Measurements from ENCODE around the gene RASGRF2. TPM values are rescaled to one million over a fixed set of nuclear protein-coding genes. Genes with fewer than 3 reads are reported as not detected.

Gene RASGRF2
- total and polyA plus RNA-seq, 9 donors: 0.40 to 0.95 (median 0.61) TPM

DNA sequence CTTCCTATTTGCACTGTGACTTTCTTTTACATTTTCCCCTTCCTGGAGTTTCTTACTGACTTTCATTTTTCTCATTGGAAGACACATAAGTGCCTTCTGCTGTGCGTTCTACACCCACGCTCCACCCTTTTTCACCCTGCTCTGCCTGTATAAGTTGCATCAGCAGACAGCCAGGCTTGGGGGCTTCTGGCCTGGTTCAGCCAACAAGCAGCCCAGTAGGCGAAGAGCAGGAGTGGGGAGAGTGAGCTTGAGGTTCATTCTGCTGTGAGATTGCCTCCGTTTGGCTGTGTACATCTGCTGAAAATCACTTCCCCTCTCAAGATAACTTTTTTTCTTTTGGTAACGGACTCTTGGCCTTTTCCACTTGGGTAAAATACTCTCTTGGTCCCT, 38.4 kb downstream of the RASGRF2 start:
- Histone ChIP-seq H3K36me3 (ENCODE audit: control insufficient read depth, insufficient read depth, low read length) (no peaks in the 10 kb centered on the region), H3K4me3 (ENCODE audit: low read length) (no peak overlapping the region), H3K27ac (ENCODE audit: low read length) (no peak overlapping the region), H3K27me3 (ENCODE audit: control insufficient read depth, insufficient read depth, low read length) (no peaks in the 10 kb centered on the region), H3K4me1 (ENCODE audit: control insufficient read depth, insufficient read depth, low read length) (no peaks in the 10 kb centered on the region), H3K9me3 (replicated peaks; ENCODE audit: control insufficient read depth, low read depth, low read length) (no peaks in the 10 kb centered on the region)
- 20% methylated on average over 2 of the region's 5 CpGs for WGBS (ENCODE audit: insufficient coverage)
- DNase-seq: no peak

- no peaks in the 10 kb centered on the region for H3K4me1 ChIP-seq (ENCODE audit: control insufficient read depth, insufficient read depth, low read length)
- no peaks in the 10 kb centered on the region for H3K9me3 ChIP-seq (replicated peaks; ENCODE audit: control insufficient read depth, low read depth, low read length)
- 72% methylated on average over 2 of the region's 4 CpGs for WGBS (ENCODE audit: insufficient coverage)
- no peaks in the 10 kb centered on the region for H3K36me3 ChIP-seq (ENCODE audit: control insufficient read depth, insufficient read depth, low read length)
- DNase-seq: no peak
- no peak overlapping the region for H3K4me3 ChIP-seq (ENCODE audit: low read length)
- no peaks in the 10 kb centered on the region for H3K27me3 ChIP-seq (ENCODE audit: control insufficient read depth, insufficient read depth, low read length)
- H3K27ac ChIP-seq (ENCODE audit: low read length): no peak overlapping the region
Observed at GRCh38 chr5:81003811-81004386, 43.7 kb downstream of the RASGRF2 start.

DNA sequence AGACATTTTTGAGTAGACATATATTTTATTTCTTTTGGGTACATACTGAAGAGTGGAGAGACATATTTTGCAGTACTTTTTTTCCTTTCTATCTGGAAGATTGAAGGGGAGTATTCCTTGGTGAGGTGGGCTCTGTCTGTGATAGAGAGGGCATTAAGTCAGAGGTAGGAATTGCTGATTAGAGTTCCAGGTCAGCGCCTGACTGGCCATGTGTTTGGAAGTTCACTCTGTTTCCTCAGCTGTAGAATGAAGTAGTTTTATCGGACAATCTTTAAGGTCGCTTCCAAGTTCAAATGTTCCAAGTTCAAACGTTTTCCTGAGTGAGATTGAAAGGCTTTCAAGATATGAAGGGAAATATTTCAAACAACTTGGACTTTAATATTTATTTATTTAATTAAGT, 45.5 kb downstream of the RASGRF2 start:
- no peak for DNase-seq
- Histone ChIP-seq H3K27me3 (ENCODE audit: control insufficient read depth, insufficient read depth, low read length) (no peaks in the 10 kb centered on the region), H3K4me3 (ENCODE audit: low read length) (no peak overlapping the region), H3K27ac (ENCODE audit: low read length) (no peak overlapping the region), H3K36me3 (ENCODE audit: control insufficient read depth, insufficient read depth, low read length) (no peaks in the 10 kb centered on the region), H3K4me1 (ENCODE audit: control insufficient read depth, insufficient read depth, low read length) (no peaks in the 10 kb centered on the region), H3K9me3 (replicated peaks; ENCODE audit: control insufficient read depth, low read depth, low read length) (no peaks in the 10 kb centered on the region)
- WGBS (ENCODE audit: insufficient coverage): 100% methylated on average over 1 of the region's 4 CpGs

DNA sequence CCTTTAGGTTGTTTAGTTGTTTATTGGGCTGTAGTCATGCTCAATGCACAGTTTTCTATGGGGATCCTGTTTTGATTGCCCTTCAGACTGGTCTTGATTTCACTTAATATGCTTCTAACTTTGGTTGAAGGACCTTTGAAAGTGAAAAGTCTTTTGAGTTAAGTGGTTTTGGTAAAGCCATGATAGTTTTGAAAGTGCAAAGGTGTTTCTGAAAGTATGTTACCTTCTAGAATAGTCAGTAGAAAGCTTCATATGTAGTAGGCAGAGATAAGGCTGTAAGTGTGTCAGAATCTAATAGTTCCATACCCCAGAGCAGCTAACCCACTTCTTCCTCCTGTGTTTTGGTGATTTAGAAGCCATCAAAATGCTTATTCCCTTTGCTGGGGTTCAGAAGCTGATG, 46.1 kb downstream of the RASGRF2 start:
- H3K4me3 ChIP-seq (ENCODE audit: low read length): no peak overlapping the region
- H3K27ac ChIP-seq (ENCODE audit: low read length): no peak overlapping the region
- H3K4me1 ChIP-seq (ENCODE audit: control insufficient read depth, insufficient read depth, low read length): no peaks in the 10 kb centered on the region
- H3K27me3 ChIP-seq (ENCODE audit: control insufficient read depth, insufficient read depth, low read length): no peaks in the 10 kb centered on the region
- no peaks in the 10 kb centered on the region for H3K9me3 ChIP-seq (replicated peaks; ENCODE audit: control insufficient read depth, low read depth, low read length)
- no peak for DNase-seq
- H3K36me3 ChIP-seq (ENCODE audit: control insufficient read depth, insufficient read depth, low read length): no peaks in the 10 kb centered on the region

GRCh38 chr5:81006947-81007636, 46.9 kb downstream of the RASGRF2 start:
- no peaks in the 10 kb centered on the region for H3K4me1 ChIP-seq (ENCODE audit: control insufficient read depth, insufficient read depth, low read length)
- no peak overlapping the region for H3K27ac ChIP-seq (ENCODE audit: low read length)
- H3K36me3 ChIP-seq (ENCODE audit: control insufficient read depth, insufficient read depth, low read length): no peaks in the 10 kb centered on the region
- H3K27me3 ChIP-seq (ENCODE audit: control insufficient read depth, insufficient read depth, low read length): no peaks in the 10 kb centered on the region
- no peaks in the 10 kb centered on the region for H3K9me3 ChIP-seq (replicated peaks; ENCODE audit: control insufficient read depth, low read depth, low read length)
- no peak overlapping the region for H3K4me3 ChIP-seq (ENCODE audit: low read length)
- WGBS (ENCODE audit: insufficient coverage): 14% methylated on average over 1 of the region's 8 CpGs
- no peak for DNase-seq

DNA sequence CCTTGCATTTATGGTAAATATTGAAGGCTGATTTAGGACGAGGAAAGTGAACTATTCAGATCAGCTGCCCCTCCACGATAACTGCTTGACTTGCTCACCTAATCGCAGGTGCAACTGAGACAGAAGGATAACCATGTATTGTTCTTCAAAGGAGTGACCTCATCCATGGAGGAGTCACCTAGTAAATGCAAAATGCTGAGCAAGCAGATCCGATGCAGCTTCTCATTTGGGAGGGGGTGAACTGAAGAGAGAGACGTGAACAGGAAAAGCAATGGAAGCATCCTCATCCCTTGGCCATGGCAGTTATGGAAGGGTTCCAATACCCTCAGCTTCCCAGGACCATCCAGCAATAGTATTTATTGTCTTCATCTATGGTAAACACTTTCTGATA, 47.5 kb downstream of the RASGRF2 start:
- Histone ChIP-seq H3K4me3 (ENCODE audit: low read length) (no peak overlapping the region), H3K27ac (ENCODE audit: low read length) (no peak overlapping the region), H3K27me3 (ENCODE audit: control insufficient read depth, insufficient read depth, low read length) (no peaks in the 10 kb centered on the region), H3K9me3 (replicated peaks; ENCODE audit: control insufficient read depth, low read depth, low read length) (no peaks in the 10 kb centered on the region), H3K4me1 (ENCODE audit: control insufficient read depth, insufficient read depth, low read length) (no peaks in the 10 kb centered on the region), H3K36me3 (ENCODE audit: control insufficient read depth, insufficient read depth, low read length) (no peaks in the 10 kb centered on the region)
- 93% methylated on average over 3 of the region's 5 CpGs for WGBS (ENCODE audit: insufficient coverage)
- no peak for DNase-seq

DNA sequence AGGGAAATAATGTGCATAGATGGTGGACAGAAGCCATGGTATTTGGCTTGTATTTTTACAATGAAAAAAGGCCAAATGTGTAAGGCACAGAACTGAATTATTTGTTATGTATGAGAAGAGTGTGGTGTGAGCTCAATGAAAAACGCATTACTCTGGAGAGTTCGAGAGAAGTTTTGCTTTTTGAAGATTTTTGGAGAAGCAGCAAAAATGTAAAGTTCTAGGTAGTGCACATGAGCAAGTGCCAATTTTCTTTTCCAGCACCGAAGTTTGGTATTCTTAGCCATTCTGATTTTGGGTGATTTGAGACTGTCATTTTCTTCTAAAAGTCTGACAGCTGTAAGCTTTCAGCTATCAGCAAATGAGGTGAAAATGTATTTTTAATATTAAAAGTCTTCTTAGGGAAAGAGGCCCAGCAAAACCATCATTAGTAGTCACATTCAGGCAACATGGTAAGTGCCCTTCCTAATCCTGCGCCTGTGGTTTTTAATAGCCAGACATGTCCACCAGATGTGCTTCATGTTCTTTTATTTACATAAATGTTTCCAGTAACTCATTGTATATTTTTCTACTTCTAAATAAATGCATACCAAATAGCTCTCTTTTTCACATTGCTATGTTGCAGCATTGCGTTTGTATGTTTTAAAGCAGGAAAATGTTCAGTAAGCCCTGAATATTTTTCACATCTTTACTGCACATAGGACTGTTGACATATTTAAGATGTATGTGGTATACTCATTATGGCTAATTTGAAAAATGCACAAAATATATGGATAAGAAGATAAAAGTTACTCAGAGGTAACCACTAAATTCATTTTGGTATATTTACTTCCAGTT, 50.4 kb downstream of the RASGRF2 start:
- no peaks in the 10 kb centered on the region for H3K4me1 ChIP-seq (ENCODE audit: control insufficient read depth, insufficient read depth, low read length)
- DNase-seq: peak; percentile 36
- H3K4me3 ChIP-seq (ENCODE audit: low read length): no peak overlapping the region
- no peaks in the 10 kb centered on the region for H3K36me3 ChIP-seq (ENCODE audit: control insufficient read depth, insufficient read depth, low read length)
- no peaks in the 10 kb centered on the region for H3K27me3 ChIP-seq (ENCODE audit: control insufficient read depth, insufficient read depth, low read length)
- WGBS (ENCODE audit: insufficient coverage): 14% methylated on average over 1 of the region's 5 CpGs
- no peaks in the 10 kb centered on the region for H3K9me3 ChIP-seq (replicated peaks; ENCODE audit: control insufficient read depth, low read depth, low read length)
- no peak overlapping the region for H3K27ac ChIP-seq (ENCODE audit: low read length)

- Histone ChIP-seq H3K27ac (ENCODE audit: low read length) (no peak overlapping the region), H3K27me3 (ENCODE audit: control insufficient read depth, insufficient read depth, low read length) (no peaks in the 10 kb centered on the region), H3K4me3 (ENCODE audit: low read length) (no peak overlapping the region), H3K9me3 (replicated peaks; ENCODE audit: control insufficient read depth, low read depth, low read length) (no peaks in the 10 kb centered on the region), H3K4me1 (ENCODE audit: control insufficient read depth, insufficient read depth, low read length) (no peaks in the 10 kb centered on the region), H3K36me3 (ENCODE audit: control insufficient read depth, insufficient read depth, low read length) (no peaks in the 10 kb centered on the region)
- DNase-seq: no peak
- WGBS (ENCODE audit: insufficient coverage): no CpG with 5 or more reads among the region's 3 CpGs
Observed at GRCh38 chr5:81014348-81014747, 54.2 kb downstream of the RASGRF2 start.

- no peak for DNase-seq
- H3K4me3 ChIP-seq (ENCODE audit: low read length): no peak overlapping the region
- WGBS (ENCODE audit: insufficient coverage): no CpG with 5 or more reads among the region's 1 CpG
- H3K9me3 ChIP-seq (replicated peaks; ENCODE audit: control insufficient read depth, low read depth, low read length): no peaks in the 10 kb centered on the region
- no peaks in the 10 kb centered on the region for H3K27me3 ChIP-seq (ENCODE audit: control insufficient read depth, insufficient read depth, low read length)
- H3K27ac ChIP-seq (ENCODE audit: low read length): no peak overlapping the region
- H3K36me3 ChIP-seq (ENCODE audit: control insufficient read depth, insufficient read depth, low read length): no peaks in the 10 kb centered on the region
- no peaks in the 10 kb centered on the region for H3K4me1 ChIP-seq (ENCODE audit: control insufficient read depth, insufficient read depth, low read length)
Observed at GRCh38 chr5:81016116-81016515, 56.0 kb downstream of the RASGRF2 start.

- H3K27me3 ChIP-seq (ENCODE audit: control insufficient read depth, insufficient read depth, low read length): no peaks in the 10 kb centered on the region
- no peaks in the 10 kb centered on the region for H3K36me3 ChIP-seq (ENCODE audit: control insufficient read depth, insufficient read depth, low read length)
- no peaks in the 10 kb centered on the region for H3K9me3 ChIP-seq (replicated peaks; ENCODE audit: control insufficient read depth, low read depth, low read length)
- H3K4me3 ChIP-seq (ENCODE audit: low read length): no peak overlapping the region
- DNase-seq: no peak
- H3K27ac ChIP-seq (ENCODE audit: low read length): no peak overlapping the region
- H3K4me1 ChIP-seq (ENCODE audit: control insufficient read depth, insufficient read depth, low read length): no peaks in the 10 kb centered on the region
- WGBS (ENCODE audit: insufficient coverage): no CpG with 5 or more reads among the region's 2 CpGs
Observed at GRCh38 chr5:81017320-81017719, 57.2 kb downstream of the RASGRF2 start.

Measured in muscle of leg (tissue), 11 donors.